LNCaP clone FGC (cell line): Measurements from ENCODE around the gene STX12.
"Not testable (repeated sequence)": the region's sequence is repeated elsewhere in the genome, so short reads cannot be mapped to it uniquely, and the experiment has no call there.

Source experiments
- DNase-seq: peaks from one replicate; pipeline ENCODE4 v3.0.0-alpha.2; 2011; ENCODE audit warnings: low read depth
- H3K4me3 ChIP-seq: 2 replicates; pipeline ENCODE4 v1.5.1; 2011; ENCODE audit warnings: mild to moderate bottlenecking, low read depth, low read length, control low read depth
- CTCF ChIP-seq: IDR thresholded peaks from 2 replicates; pipeline ENCODE4 v1.5.1; 2012; ENCODE audit warnings: mild to moderate bottlenecking; ENCODE audit not compliant: control insufficient read depth, insufficient read depth; ENCODE audit errors: extremely low read depth

The STX12 gene

GRCh38 chr1:27795601-27796000 lies 22.6 kb downstream of the STX12 start:
- no peak for DNase-seq
- H3K4me3 ChIP-seq: no peak overlapping the region
- TF ChIP-seq CTCF: no peak

- DNase-seq: no peak
- no peak for TF ChIP-seq CTCF
- no peak overlapping the region for H3K4me3 ChIP-seq
These were observed 31.8 kb downstream of the STX12 start for GRCh38 chr1:27804791-27805190.

GRCh38 chr1:27806758-27807157 lies 33.7 kb downstream of the STX12 start:
- DNase-seq: no peak
- no peak overlapping the region for H3K4me3 ChIP-seq
- no peak for TF ChIP-seq CTCF

GRCh38 chr1:27807385-27807784 lies 34.4 kb downstream of the STX12 start:
- no peak for TF ChIP-seq CTCF
- H3K4me3 ChIP-seq: no peak overlapping the region
- DNase-seq: no peak

- not testable (repeated sequence) for H3K4me3 ChIP-seq, DNase-seq
These were observed 35.1 kb downstream of the STX12 start for GRCh38 chr1:27808131-27808530.

- no peak for TF ChIP-seq CTCF
- DNase-seq: no peak
- H3K4me3 ChIP-seq: no peak overlapping the region
These were observed 36.9 kb downstream of the STX12 start for GRCh38 chr1:27809883-27810282.

- DNase-seq: no peak
- no peak overlapping the region for H3K4me3 ChIP-seq
- no peak for TF ChIP-seq CTCF
These were observed 38.9 kb downstream of the STX12 start for GRCh38 chr1:27811741-27812500.
